HL-60 (cell line): Measurements from ENCODE around the gene CABLES2.

Source experiments
- DNase-seq, 2 experiments: peaks; one replicate each; pipeline ENCODE4 v3.0.0-alpha.2; 2010 to 2020; ENCODE audit warnings: low read depth in 1 of 2, low spot score in 1 of 2
- H3K27ac ChIP-seq: fragments of 250-450 bp; sonication (Bioruptor Pico); replicated peaks from 2 replicates; pipeline ENCODE4 v1.5.1; 2020; ENCODE audit warnings: mild to moderate bottlenecking, moderate library complexity
- H3K27me3 ChIP-seq: fragments of 250-450 bp; sonication (Bioruptor Pico); 2 replicates; pipeline ENCODE4 v1.5.1; 2021; ENCODE audit warnings: mild to moderate bottlenecking, moderate library complexity; ENCODE audit not compliant: insufficient read depth, poor library complexity, severe bottlenecking
- H3K4me3 ChIP-seq: replicated peaks from 2 replicates; pipeline ENCODE4 v1.5.1; 2011; ENCODE audit warnings: mild to moderate bottlenecking, control low read depth, low read length; ENCODE audit not compliant: insufficient read depth
- CTCF ChIP-seq: IDR thresholded peaks from one replicate; pipeline ENCODE4 v1.5.1; 2011; ENCODE audit warnings: low read length, control low read depth, inconsistent platforms; ENCODE audit not compliant: insufficient read depth
- GABPA ChIP-seq: IDR thresholded peaks from 2 replicates; pipeline ENCODE4 v1.6.1; 2012; ENCODE audit warnings: low read depth
- POLR2AphosphoS5 ChIP-seq: IDR thresholded peaks from 2 replicates; pipeline ENCODE4 v1.6.1; 2012; ENCODE audit warnings: low read depth
- REST ChIP-seq: IDR thresholded peaks from 2 replicates; pipeline ENCODE4 v1.6.1; 2012; ENCODE audit warnings: low read depth; ENCODE audit not compliant: insufficient replicate concordance
- SPI1 ChIP-seq: IDR thresholded peaks from 2 replicates; pipeline ENCODE4 v1.6.1; 2012; ENCODE audit warnings: low read depth, mild to moderate bottlenecking, borderline replicate concordance

CABLES2 gene

GRCh38 chr20:62439218-62439617, 32.1 kb upstream of the CABLES2 start:
- peak; percentile 6 to 21 for DNase-seq
- peaks cover 12% of the 10 kb centered on the region for H3K27me3 ChIP-seq
- H3K27ac ChIP-seq = no peak overlapping the region
- TF ChIP-seq REST = no peak
- TF ChIP-seq CTCF = no peak
- peak; percentile 97 for TF ChIP-seq SPI1
- no peak for TF ChIP-seq POLR2AphosphoS5
- no peak overlapping the region for H3K4me3 ChIP-seq

GRCh38 chr20:62437927-62438326, 30.8 kb upstream of the CABLES2 start:
- no peak overlapping the region for H3K4me3 ChIP-seq
- TF ChIP-seq POLR2AphosphoS5 (no peak), SPI1 (no peak), REST (no peak), GABPA (no peak), CTCF (no peak)
- no peak for DNase-seq
- H3K27me3 ChIP-seq = peaks cover 10% of the 10 kb centered on the region
- no peak overlapping the region for H3K27ac ChIP-seq

DNA sequence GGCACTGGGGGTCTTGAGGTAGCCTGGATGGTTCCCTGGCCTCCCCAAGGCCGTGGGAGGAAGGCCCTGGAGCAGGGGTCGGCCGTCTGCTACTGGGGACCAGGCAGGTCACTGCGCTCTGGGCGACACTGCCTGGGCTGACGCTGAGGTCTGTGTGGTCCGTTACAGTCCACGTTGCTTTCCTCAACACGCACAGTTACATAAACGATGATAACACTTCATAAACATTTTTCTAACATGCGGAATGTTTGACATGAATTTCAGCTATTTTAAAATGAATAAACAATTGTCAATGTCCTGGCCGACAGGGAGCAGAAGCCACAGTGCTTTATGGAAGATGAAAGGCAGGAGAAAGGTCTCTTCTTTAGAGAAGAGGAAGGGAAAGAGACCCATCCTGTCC, 30.4 kb upstream of the CABLES2 start:
- TF ChIP-seq GABPA = no peak
- no peak for TF ChIP-seq POLR2AphosphoS5
- no peak for TF ChIP-seq REST
- TF ChIP-seq CTCF = no peak
- Histone ChIP-seq H3K27me3 (peaks cover 10% of the 10 kb centered on the region), H3K4me3 (no peak overlapping the region), H3K27ac (no peak overlapping the region)
- DNase-seq = no peak
